ENCODE results near the gene ASB5.

- TF ChIP-seq TARDBP (IDR thresholded peaks at IDR 0.05) (no peak), BRCA1 (IDR thresholded peaks at IDR 0.05) (no peak), BRCA1 (CRISPR knock-in tag; IDR thresholded peaks at IDR 0.05) (no peak), JUN (IDR thresholded peaks at IDR 0.05; ENCODE audit: borderline replicate concordance, low read depth, low read length) (no peak), JUN (CRISPR knock-in tag; IDR thresholded peaks at IDR 0.05; ENCODE audit: borderline replicate concordance) (no peak), TCF7 (IDR thresholded peaks at IDR 0.05; ENCODE audit: borderline replicate concordance) (no peak), E2F8 (IDR thresholded peaks at IDR 0.05; ENCODE audit: low read depth, partially characterized antibody) (no peak), ZNF274 (IDR thresholded peaks at IDR 0.05; ENCODE audit: borderline replicate concordance, low read depth, low read length) (no peak)
These were observed 23.9 kb upstream of the ASB5 start for GRCh38 chr4:176292920-176293319.
